ENCODE data around the gene FUT1.
A peak's percentile ranks its signal among the peaks of the same experiment; 100 is the strongest.
"Not testable (repeated sequence)": the region's sequence is repeated elsewhere in the genome, so short reads cannot be mapped to it uniquely, and the experiment has no call there.

FUT1 gene

GRCh38 chr19:48724796-48725753 is 27.4 kb downstream of the FUT1 start:
- peak; percentile 92 for DNase-seq (ENCODE audit: low read depth, low spot score)
- peak overlapping the region; percentile 9; the same call in 1 of the 2 replicates for H3K4me3 ChIP-seq (ENCODE audit: low read length)

GRCh38 chr19:48722196-48722708 is 30.2 kb downstream of the FUT1 start:
- no peak for DNase-seq (ENCODE audit: low read depth, low spot score)
- no peak overlapping the region for H3K4me3 ChIP-seq (ENCODE audit: low read length)

- peak overlapping the region; percentile 70 for H3K4me3 ChIP-seq (ENCODE audit: low read length)
- DNase-seq (ENCODE audit: low read depth, low spot score): peak; percentile 99
These were observed 31.7 kb downstream of the FUT1 start for GRCh38 chr19:48720613-48721296.

- no peak for DNase-seq (ENCODE audit: low read depth, low spot score)
- H3K4me3 ChIP-seq (ENCODE audit: low read length): peak overlapping the region; percentile 70
These were observed 32.2 kb downstream of the FUT1 start for GRCh38 chr19:48720251-48720612.

GRCh38 chr19:48719263-48720171 is 32.9 kb downstream of the FUT1 start, which contains the start of gene MAMSTR:
TSS of gene MAMSTR (minus strand) at chr19:48719725. CDS start at chr19:48719031, 694 bp downstream.
- no peak for DNase-seq (ENCODE audit: low read depth, low spot score)
- H3K4me3 ChIP-seq (ENCODE audit: low read length): peak within 1 kb of the TSS; percentile 70

GRCh38 chr19:48718711-48719231 is 33.7 kb downstream of the FUT1 start:
- no peak overlapping the region for H3K4me3 ChIP-seq (ENCODE audit: low read length)
- no peak for DNase-seq (ENCODE audit: low read depth, low spot score)

- not testable (repeated sequence) for H3K4me3 ChIP-seq (ENCODE audit: low read length); DNase-seq (ENCODE audit: low read depth, low spot score)
These were observed 34.3 kb downstream of the FUT1 start for GRCh38 chr19:48718106-48718505.

- DNase-seq (ENCODE audit: low read depth, low spot score): no peak
- no peak overlapping the region for H3K4me3 ChIP-seq (ENCODE audit: low read length)
These were observed 35.7 kb downstream of the FUT1 start for GRCh38 chr19:48716562-48717291.

- no peak overlapping the region for H3K4me3 ChIP-seq (ENCODE audit: low read length)
- no peak for DNase-seq (ENCODE audit: low read depth, low spot score)
These were observed 36.7 kb downstream of the FUT1 start for GRCh38 chr19:48715681-48716171.

GRCh38 chr19:48714759-48715675 is 37.4 kb downstream of the FUT1 start:
- no peak for DNase-seq (ENCODE audit: low read depth, low spot score)
- H3K4me3 ChIP-seq (ENCODE audit: low read length): peak overlapping the region; percentile 73

GRCh38 chr19:48713864-48714755 is 38.3 kb downstream of the FUT1 start:
- H3K4me3 ChIP-seq (ENCODE audit: low read length): peak overlapping the region; percentile 84
- peak; percentile 99 for DNase-seq (ENCODE audit: low read depth, low spot score)

GRCh38 chr19:48713041-48713863 is 39.2 kb downstream of the FUT1 start:
- H3K4me3 ChIP-seq (ENCODE audit: low read length): peak overlapping the region; percentile 84
- peak; percentile 33 for DNase-seq (ENCODE audit: low read depth, low spot score)

- DNase-seq (ENCODE audit: low read depth, low spot score): no peak
- no peak overlapping the region for H3K4me3 ChIP-seq (ENCODE audit: low read length)
These were observed 41.3 kb downstream of the FUT1 start for GRCh38 chr19:48711106-48711662.

GRCh38 chr19:48708471-48708870 is 44.0 kb downstream of the FUT1 start:
- no peak overlapping the region for H3K4me3 ChIP-seq (ENCODE audit: low read length)
- no peak for DNase-seq (ENCODE audit: low read depth, low spot score)

- H3K4me3 ChIP-seq (ENCODE audit: low read length): no peak overlapping the region
- no peak for DNase-seq (ENCODE audit: low read depth, low spot score)
These were observed 47.0 kb downstream of the FUT1 start for GRCh38 chr19:48705431-48705830.
